GM21526 (cell line): ENCODE data around the gene PCSK6.

Experiments used
- ATAC-seq: cut with Tn5 transposase; IDR thresholded peaks from one replicate; pipeline ENCODE4 v1.9.1; 2021; ENCODE audit warnings: moderate library complexity; ENCODE audit not compliant: unreplicated experiment, low FRiP score

Gene PCSK6

DNA sequence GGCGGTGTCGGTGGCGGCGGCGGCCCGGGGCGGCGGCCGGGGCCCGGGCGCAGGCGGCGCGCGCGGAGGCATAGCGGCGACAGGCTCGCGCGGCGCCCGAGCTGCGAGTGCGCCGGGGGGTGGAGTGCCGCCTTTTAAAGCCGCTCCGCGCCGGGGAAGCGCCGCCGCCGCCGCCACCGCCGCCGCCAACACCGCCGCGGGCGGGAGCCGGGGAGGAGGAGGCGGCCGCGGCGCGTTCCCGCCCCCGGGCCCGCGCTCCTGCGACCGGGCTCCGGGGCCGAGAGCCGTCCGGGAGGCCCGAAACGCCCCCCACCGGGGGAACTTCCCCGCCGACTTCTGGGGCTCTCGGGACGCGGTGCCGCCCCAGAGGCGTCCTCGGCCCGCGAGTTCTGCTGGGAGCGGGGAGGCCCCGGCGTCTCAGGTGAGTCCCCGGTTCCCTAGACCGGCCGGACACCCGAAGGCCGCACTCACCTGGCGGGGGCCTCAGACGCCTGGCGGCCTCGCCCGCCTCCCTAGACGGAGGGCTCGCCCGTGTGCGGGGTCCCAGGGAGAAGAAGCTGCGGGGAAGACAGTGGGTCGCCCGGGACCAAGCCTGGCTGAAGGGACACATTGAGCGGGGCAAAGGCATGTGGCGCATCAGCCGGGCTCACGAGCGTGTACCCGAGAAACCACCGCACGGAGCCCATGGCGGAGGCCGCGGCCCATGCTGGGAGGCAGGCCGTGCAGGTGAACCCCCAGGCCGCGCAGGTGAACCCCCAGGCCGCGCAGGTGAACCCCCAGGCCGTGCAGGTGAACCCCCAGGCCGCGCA is at the start of gene PCSK6:
PCSK6 (minus strand) TSS at position 109 of the 809 bp plus-strand sequence; CDS start at position 72, 37 bp downstream.
- ATAC-seq = no peak

DNA sequence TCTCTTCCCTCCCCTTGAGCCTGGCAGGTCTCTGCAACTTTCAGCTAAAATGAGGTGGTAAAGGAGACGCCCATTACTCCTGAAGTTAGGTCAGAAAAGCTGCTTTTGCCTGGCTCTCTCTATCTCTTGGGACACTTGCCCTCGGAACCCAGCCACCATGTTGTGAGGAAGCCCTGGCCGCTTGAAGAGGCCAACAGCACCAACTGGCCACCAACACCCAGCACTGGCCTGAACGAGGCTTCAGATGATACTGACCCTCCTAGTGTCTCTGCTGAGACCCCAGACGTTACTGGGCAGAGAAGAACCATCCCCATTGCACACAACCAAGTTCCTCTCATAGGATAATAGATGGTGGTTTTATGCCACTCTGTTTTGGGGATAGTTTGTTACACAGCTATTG is 49.5 kb upstream of the PCSK6 start:
- no peak for ATAC-seq

DNA sequence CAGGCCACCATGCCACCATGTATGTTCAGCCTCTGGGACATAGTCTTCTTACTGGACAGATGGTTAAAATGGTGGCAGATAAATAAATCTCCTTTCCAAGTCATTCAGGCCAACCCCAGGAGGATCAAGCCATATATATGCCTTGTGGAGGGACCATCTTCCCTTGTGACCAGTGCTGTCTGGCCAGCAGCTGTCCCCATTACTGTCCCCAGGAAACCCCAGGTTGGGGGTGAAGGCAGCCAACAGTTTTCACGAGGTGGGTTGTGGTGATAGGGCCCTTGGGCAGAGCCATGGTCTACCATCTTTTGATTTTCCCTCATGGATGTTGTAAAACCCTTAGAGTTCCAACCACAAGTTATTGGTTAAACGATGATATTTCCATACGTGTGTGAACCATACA is 48.7 kb upstream of the PCSK6 start:
- ATAC-seq = no peak

DNA sequence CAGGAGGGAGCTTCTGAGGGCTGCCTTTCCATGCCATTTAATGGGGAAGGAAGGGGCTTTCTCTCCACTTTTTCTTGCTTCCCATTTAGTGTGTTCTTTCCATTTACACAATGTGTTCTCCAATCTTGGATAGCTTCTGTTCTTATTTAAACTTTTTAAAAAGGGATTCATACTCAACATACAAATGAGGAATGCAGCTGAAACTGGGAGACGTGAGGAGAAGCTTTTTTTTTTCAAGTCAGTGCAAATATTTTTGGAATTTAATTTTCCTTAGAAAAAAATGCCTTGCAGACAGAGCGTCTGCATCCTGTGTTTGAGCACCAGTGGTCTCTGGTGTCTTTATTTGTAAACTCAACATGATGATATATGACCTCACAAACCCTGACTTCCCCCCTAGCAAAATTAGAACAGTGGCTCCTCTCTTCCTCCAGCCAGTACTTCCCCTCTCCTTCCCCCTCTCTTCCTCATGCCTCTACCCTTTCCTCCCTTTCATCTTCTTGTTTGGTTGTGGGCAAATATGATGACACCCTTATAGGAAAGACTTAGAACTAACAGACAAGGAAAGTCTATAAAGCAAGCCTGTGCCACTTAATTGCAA is 48.1 kb upstream of the PCSK6 start:
- ATAC-seq = no peak

DNA sequence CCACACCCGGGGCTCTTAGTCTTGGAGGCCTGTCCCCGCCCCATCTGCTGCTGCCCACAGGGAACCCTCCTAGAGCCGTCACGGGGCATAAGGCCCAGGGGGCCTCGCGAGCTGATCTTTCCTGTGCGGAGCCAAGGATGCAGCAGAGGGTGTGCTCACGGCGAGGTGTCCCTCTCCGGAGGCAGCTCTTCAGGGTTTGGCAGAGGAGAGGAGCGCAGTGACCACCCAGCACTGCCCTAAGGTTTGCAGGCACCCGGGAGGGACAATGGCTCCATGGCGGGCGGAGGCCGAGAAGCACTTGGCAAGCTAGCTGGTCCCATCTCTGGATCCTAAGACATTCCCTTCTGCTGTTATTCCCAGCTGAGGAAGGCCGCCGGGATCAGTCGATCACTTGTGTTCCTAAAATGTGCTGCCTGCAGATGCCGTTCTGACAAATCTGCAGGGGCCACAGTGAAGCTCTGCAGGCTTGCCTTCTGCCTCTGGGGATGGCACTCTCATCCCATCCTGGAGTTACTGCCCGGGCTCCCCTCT is 47.4 kb upstream of the PCSK6 start:
- ATAC-seq = no peak

DNA sequence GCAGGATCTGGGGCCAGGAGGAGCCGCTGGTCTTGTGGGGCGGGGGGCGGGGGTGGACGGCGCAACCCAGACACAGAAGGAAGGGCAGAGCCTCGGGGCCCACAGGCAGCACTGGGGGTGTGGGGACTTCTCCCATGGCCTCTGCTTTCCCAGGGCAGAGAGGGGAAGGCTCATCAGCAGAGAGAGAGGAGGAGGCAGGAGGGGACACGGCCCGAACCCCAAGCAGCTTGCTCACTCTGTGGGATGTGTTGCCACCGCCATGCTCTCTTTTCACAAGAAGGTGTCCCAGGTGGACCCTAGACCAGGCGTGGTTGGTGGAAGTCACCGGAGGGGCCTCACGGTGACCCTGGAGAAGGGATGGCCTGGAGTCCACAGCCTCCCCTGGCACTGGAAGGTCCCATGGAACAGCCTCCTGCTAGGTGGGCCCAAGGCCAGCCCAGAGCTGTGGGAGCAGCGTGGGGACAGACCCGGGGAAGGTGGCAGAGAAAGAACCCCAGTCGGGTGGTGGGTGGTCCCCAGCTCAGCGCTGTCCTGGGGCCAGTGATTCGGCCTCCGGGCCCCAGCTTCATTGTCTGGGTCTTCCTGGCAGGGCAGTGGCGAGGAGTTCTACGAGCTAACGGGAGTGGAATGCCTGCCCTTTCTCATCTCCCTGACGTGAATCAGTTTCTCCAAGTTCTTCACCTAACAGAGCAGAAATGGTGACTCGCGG is 46.8 kb upstream of the PCSK6 start:
- ATAC-seq = no peak

DNA sequence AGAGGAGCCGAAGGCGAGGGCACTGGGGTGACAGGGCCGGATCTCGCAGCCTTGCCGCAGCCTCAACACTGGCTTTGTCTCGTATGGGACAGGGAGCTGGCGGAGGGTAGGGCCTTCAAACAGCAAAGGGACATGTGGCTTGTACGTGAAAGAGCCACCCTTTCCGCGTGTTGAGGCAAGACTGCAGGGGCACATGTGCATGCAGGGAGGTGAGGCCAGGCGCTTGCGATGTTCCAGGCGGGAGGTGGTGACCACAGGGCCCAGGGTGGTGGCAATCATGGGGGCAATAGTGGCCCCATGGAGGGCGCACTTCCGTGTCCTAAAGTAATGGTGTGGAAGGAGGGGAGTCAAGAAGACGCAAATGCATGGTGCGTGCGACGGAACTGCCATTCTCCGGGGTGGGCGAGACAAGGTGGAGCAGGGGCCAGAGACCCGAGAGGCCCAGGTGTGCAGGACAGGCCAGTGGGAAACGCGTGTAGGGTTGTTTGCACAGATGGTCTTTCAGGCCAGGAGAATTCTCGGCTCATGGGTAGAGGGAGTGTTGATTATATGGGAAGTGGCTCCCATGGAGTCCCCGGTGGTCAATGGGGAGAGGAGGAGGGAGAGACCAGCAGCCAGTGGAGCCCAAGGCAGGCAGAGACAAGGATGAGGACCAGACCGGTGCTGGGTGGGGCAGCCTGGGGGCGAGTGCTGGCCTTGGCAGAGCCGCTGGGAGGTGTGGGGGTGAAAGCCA is 45.8 kb upstream of the PCSK6 start:
- ATAC-seq = no peak

DNA sequence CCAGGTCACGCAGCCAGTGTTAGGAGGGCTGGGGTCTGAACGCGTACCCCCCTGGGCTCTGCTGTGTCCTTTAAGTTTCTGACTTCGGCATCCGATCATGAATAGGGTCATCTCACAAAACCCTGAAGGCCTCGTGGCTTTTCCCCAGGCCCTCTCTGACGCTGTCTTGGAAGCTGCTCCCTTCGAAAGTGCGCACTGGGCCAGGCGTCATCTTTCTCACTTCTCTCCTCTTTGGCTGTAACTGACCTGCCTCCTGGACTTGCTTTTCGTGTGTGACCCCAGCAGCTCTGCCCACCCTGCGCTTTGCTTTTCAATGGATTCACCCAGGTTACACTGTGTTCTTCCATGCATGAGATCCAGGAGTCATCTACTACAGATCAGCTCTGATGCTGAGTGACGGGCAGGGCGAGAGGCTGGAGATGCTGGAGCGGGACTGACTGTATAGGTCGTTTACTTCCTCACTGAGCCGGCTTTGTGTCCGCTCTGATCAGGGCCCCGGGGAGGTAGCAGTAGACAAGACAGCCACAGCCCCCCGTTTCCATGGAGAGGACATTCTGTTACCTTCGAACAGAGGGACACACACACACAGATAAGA is 45.0 kb upstream of the PCSK6 start:
- ATAC-seq = no peak

DNA sequence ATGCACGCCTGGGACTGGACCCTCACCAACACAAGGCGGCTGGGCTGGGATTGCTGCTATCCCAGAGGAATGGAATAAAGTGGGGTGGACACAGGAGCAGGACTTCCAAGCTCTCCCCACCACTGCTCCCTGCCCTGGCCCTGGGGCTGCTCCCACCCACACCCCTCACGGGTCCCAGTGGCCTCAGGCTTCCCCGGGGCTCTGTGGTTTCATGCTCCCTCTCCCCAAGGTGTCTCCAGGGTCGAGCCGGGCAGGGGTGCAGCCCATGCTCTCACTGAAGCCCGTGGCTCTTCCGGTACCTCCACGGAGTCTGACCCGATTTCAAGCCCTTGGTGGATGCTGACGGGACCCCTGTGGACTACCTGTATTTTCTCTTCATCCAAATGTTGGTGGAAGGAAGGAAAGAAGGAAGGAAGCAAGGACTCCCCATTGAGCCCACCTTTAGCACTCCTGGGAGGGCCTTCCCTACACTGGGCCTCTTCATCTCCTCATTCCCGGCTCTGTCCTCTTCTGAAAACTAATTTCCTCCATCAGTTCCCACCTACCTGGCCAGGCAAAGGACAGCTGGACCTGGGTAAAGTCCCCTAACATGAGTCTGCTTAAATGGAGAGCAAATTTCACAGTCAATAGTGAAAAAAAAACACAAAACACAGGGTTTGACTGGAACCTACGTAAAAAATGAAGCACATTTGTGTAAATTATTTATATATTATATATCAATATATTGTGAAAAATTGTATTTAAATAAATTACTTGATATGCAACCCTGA is 44.0 kb upstream of the PCSK6 start:
- no peak for ATAC-seq

DNA sequence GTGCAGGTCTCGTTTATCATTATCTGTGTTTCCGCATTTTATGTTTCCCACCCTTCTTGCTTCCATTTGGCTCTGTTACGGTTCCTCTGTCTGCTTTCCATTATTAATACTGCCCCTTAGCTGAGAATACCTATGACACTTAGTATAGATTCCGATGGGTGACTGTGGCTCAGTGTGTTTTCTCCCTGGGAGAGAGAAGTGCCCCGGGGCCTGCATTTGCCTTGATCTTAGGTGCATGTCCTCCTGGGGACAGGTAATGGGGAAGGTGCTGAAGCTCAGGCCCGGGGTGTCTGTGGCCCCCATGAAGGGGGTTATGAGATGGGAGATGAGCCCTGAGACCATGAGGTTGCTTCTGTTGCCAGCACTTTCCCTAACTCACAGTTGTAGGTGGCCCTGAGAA is 43.4 kb upstream of the PCSK6 start:
- ATAC-seq = no peak

DNA sequence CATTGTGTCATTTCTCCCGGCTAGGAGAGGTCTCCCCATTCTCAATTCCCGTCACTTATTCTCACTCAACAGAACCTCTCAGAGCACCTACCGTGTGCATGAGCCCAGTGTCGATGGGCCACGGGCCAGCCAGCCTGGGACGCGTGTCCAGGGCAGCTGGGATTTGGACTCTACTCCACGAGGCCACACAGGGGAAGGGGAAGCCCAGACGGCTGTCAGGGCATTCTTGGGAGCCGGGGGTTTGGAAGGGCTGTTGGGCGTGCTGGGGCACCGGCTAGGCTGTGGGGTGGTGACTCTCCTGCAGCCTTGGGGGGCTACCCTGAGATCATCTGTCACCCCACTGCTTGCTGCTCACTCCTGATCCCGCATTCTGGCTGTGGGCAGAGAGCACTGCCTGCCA is 41.7 kb upstream of the PCSK6 start:
- no peak for ATAC-seq

DNA sequence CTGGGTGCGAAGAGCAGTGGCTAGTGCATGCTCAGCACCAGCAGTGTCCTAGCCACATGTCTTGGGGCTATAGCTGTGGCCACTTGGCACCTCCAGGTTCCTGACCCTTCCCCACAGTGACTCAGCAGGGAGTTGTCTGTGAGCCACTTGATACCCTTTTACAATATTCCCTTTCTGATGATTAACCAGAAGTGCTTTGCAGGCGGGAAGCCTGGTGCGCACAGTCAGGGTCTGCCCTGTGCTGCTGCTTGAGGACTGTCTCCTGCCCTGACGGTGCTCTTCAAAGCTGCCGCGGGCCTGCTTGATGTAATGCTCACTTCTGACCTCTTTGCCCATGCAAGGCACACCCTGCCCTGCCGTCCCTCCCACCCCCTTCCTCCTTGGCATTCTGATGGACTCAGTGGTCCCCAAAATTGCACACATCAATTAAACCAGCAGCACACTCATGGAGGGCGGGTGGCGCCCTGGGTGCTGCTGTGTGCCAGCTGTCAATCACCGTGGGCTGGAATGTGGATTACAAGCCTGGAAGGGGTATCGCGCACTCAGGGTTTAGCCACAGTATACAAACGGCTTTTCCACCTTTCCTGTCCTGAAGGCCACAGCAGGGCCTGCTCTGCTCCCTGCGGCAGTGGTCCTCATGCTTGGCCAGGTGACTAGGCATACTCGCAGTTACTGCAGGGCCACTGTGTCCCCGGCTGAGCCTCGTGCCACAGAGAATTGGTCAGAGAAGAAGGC is 40.9 kb upstream of the PCSK6 start:
- ATAC-seq = no peak

DNA sequence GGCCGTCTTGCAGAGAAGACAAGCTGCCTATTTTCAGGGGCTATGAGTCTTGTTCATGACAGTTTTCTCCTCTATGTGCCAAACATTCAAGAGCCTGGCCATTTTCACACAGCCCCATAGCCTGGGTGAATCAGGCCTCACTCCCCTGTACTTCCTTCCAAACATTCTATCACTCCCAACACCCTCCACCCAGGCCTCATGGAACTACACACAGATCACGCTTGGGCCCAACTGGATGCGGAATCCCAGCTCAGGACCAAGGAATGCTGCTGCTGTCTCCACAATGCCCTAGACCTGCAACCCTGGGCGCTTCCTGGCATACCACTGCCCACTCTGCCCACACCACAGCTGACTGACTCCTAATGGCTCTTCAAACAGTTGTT is 39.4 kb upstream of the PCSK6 start:
- no peak for ATAC-seq

DNA sequence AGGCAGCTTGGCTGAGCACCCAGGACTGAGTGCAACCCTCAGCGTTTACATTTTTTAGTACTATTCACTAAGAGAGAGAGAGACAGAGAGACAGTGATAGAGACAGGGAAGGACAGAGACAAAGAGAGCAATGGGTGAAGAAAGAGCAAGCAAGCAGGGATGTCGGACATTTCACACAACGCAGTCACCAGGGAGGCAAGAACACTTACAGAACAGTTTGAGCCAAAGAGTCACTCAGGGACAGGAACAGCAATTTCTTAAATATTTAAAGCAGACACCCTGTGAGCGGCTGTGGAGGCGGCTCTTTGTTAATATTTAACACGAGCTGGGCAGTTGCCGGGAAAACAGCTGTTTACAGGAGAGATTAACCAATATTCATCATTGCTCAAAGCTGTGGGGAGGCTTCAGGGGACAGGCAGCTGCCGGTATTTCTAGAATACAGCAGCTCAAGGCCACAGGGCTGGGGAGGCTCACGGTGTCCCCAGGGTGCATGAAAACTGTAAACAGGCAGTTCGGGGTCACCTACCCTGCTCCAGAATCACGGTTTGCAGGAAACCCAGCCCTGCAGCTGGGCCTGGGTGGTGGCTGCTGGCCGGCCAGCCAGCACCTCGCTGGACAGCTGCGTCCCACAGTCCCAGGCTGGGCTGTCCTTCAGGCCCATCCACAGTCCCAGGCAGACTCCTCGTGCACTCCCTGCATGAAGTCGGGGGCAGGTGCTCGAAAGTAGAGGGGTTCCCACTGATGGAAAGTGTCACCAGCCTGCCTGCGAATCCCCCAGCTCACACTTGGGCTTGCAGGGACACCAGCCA is 38.8 kb upstream of the PCSK6 start:
- ATAC-seq = no peak

DNA sequence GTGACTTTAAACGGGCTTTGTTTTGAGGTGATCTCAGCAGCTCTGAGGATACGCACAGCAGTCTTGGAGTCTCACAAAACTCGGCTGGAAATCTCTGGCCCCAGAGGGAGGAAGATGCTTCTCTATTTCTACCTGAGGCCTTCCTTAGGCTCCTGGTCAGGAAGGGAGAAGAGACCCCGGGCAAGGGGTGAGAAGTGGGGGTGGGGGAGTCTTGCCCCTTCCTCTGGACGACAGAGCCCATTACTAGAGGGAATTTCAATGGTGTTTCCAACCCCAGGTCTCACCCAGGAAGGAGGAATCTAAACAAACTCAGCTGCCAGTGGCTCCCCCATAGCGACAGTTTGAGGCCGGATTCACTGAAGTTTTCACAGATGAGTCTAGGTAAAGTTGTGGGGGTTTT is 37.4 kb upstream of the PCSK6 start:
- no peak for ATAC-seq

DNA sequence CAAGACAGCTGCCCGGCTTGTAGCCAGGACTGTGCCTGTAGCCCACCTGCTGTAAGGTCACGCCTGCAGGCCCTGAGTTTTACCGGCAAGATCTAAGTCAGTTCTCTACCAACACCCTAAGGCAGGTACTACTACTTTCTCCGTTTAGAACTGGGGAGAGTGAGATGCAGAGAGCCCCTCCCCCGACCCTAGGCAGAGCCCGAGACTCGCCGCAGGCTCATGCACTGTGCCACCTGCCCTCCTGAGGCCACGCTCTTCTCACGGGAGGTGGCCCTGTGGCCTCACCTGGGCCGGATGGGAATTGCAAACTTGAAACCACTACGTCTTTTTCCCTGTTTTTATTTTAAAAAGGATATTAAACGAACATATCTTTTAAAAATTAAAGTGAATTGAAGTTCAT is 36.9 kb upstream of the PCSK6 start:
- ATAC-seq = no peak

DNA sequence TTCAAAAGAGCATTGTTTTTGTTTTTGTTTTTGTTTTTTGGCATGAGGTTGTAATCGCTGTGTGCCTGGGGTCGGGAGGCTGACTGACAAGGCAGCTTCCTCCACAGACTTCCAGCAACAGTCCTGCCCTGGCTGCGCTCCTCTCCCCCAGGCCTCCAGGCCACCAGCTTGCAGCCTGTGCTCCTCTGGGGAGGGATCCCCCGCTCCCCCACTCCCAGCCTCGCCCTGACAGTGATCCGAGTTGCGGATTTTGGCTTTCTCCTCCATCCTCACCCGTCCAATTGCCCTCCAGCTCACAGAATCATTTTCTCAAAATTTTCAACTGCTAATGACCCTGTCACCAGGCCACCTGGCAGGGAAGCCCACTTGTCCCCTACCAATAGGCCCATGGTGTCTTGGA is 36.5 kb upstream of the PCSK6 start:
- ATAC-seq = no peak

DNA sequence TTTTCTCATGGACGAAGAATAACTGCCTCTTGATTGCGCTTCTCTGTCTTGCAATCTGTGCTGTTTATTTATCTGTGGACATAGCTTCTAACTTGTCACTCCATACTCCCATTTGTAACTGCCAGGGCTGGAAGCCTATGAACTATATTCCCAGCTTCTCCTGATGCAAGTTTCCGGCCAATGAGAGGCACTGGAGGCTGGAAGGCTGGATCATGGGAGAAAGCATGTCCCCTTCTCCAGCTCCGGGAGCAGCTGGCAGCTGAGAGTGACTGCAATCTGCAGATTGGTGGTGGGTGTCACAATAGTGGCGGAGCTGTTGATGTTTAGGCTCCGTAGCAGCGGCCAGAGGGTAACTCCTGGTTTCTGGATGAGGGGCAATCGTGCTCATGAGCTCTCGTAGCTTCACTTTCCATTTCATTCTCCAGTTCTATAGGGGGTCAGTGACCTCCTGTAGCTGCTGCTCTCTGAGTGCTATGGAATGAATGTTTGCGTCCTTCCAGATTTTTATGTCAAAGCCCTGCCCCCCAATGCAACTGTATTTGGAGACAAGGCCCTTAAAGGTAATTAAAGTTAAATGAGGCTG is 35.7 kb upstream of the PCSK6 start:
- no peak for ATAC-seq
